Measurements from ENCODE around the gene CD99.
A peak's percentile ranks its signal among the peaks of the same experiment; 100 is the strongest.
"Not testable (repeated sequence)": the region's sequence is repeated elsewhere in the genome, so short reads cannot be mapped to it uniquely, and the experiment has no call there.

Gene CD99

GRCh38 chrX:2690856-2691542 lies at the start of gene CD99:
TSS of gene CD99 (plus strand) at chrX:2691295. CDS start at chrX:2691361, 66 bp downstream.
- peak; percentile 94 for DNase-seq

GRCh38 chrX:2642146-2642545 lies 48.9 kb upstream of the CD99 start:
- DNase-seq = no peak

GRCh38 chrX:2642791-2643190 lies 48.3 kb upstream of the CD99 start:
- DNase-seq = no peak

- DNase-seq = no peak
These were observed 47.2 kb upstream of the CD99 start for GRCh38 chrX:2643880-2644279.

- no peak for DNase-seq
These were observed 45.5 kb upstream of the CD99 start for GRCh38 chrX:2645563-2645962.

- DNase-seq = no peak
These were observed 43.5 kb upstream of the CD99 start for GRCh38 chrX:2647627-2648026.

- DNase-seq = no peak
These were observed 41.1 kb upstream of the CD99 start for GRCh38 chrX:2650037-2650436.

- DNase-seq = no peak
These were observed 40.2 kb upstream of the CD99 start for GRCh38 chrX:2650865-2651264.

- no peak for DNase-seq
These were observed 39.0 kb upstream of the CD99 start for GRCh38 chrX:2652106-2652505.

- no peak for DNase-seq
These were observed 36.4 kb upstream of the CD99 start for GRCh38 chrX:2654436-2655340.

- DNase-seq = no peak
These were observed 34.7 kb upstream of the CD99 start for GRCh38 chrX:2656257-2656836.

- DNase-seq = no peak
These were observed 33.5 kb upstream of the CD99 start for GRCh38 chrX:2657532-2658113.

- no peak for DNase-seq
These were observed 32.4 kb upstream of the CD99 start for GRCh38 chrX:2658585-2659292.

- no peak for DNase-seq
These were observed 28.5 kb upstream of the CD99 start for GRCh38 chrX:2662586-2662985.

- DNase-seq = no peak
These were observed 26.6 kb upstream of the CD99 start for GRCh38 chrX:2664502-2664901.

- no peak for DNase-seq
These were observed 25.4 kb upstream of the CD99 start for GRCh38 chrX:2665387-2666304.

- DNase-seq = no peak
These were observed 24.6 kb upstream of the CD99 start for GRCh38 chrX:2666491-2666890.

- DNase-seq = no peak
These were observed 20.1 kb upstream of the CD99 start for GRCh38 chrX:2670978-2671377.

- no peak for DNase-seq
These were observed 19.0 kb upstream of the CD99 start for GRCh38 chrX:2672084-2672483.

- DNase-seq = no peak
These were observed 17.5 kb upstream of the CD99 start for GRCh38 chrX:2673611-2674010.

- not testable (repeated sequence) for DNase-seq
These were observed 15.4 kb upstream of the CD99 start for GRCh38 chrX:2675657-2676200.
